ENCODE results near the gene BTBD18.
A peak's percentile ranks its signal among the peaks of the same experiment; 100 is the strongest.

The BTBD18 gene

DNA sequence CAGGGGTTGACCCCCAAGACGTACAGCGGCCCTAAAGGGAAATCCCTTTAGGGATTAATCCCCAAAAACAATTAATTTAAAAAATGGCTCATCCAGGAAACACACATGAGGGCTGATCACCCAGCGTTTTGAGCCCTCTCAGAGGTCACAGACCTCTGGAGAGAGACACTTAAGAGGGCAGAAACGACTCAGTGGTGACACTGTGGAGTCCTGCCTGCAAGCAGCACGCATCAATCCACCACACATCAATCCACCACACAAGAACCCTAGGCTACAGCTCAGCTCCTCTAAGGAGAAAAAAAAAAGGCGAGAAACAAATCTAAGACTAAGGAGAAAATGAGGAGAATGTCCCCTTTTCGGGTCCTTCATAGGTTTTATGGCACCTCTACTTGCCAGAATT, 22.8 kb downstream of the BTBD18 start:
- TF ChIP-seq POLR2AphosphoS5 (IDR thresholded peaks at IDR 0.05; ENCODE audit: low read depth, low read length) (no peak), FOXP2 (optimal IDR thresholded peaks at IDR 0.05; ENCODE audit: borderline replicate concordance, extremely low read depth, extremely low read length, insufficient read depth) (no peak), SIN3A (IDR thresholded peaks at IDR 0.05; ENCODE audit: borderline replicate concordance, insufficient read depth, low read length) (no peak), TAF1 (IDR thresholded peaks at IDR 0.05; ENCODE audit: borderline replicate concordance, insufficient read depth, low read length) (no peak)
- TF ChIP-seq, protein P1, sequence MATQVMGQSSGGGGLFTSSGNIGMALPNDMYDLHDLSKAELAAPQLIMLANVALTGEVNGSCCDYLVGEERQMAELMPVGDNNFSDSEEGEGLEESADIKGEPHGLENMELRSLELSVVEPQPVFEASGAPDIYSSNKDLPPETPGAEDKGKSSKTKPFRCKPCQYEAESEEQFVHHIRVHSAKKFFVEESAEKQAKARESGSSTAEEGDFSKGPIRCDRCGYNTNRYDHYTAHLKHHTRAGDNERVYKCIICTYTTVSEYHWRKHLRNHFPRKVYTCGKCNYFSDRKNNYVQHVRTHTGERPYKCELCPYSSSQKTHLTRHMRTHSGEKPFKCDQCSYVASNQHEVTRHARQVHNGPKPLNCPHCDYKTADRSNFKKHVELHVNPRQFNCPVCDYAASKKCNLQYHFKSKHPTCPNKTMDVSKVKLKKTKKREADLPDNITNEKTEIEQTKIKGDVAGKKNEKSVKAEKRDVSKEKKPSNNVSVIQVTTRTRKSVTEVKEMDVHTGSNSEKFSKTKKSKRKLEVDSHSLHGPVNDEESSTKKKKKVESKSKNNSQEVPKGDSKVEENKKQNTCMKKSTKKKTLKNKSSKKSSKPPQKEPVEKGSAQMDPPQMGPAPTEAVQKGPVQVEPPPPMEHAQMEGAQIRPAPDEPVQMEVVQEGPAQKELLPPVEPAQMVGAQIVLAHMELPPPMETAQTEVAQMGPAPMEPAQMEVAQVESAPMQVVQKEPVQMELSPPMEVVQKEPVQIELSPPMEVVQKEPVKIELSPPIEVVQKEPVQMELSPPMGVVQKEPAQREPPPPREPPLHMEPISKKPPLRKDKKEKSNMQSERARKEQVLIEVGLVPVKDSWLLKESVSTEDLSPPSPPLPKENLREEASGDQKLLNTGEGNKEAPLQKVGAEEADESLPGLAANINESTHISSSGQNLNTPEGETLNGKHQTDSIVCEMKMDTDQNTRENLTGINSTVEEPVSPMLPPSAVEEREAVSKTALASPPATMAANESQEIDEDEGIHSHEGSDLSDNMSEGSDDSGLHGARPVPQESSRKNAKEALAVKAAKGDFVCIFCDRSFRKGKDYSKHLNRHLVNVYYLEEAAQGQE (IDR thresholded peaks at IDR 0.05; ENCODE audit: insufficient read depth in 1 of 2, low read depth in 2 of 2, low read length in 2 of 2) = no peak

DNA sequence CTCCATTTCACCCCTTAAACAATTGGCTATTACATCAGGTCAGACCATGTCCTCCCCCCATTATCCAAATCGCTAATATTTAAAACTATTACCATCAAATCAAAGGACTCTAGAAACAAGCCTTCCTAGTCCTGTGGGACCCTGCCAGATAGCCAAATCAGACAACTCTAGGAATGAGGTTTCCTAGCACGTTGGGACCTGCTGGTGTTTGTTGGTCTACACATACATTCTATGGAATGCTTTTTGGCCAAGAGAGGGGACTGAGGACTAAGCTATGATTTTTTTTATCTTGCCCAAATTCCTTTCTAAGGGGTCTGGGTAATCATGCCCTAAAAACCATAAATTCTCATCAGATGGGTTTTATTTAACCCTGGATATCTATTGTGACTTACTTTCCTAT, 24.4 kb downstream of the BTBD18 start:
- no peak for TF ChIP-seq FOXP2 (optimal IDR thresholded peaks at IDR 0.05; ENCODE audit: borderline replicate concordance, extremely low read depth, extremely low read length, insufficient read depth)
- TF ChIP-seq TAF1 (IDR thresholded peaks at IDR 0.05; ENCODE audit: borderline replicate concordance, insufficient read depth, low read length) = no peak
- TF ChIP-seq, protein P1 (IDR thresholded peaks at IDR 0.05; ENCODE audit: insufficient read depth in 1 of 2, low read depth in 2 of 2, low read length in 2 of 2) = no peak
- TF ChIP-seq POLR2AphosphoS5 (IDR thresholded peaks at IDR 0.05; ENCODE audit: low read depth, low read length) = no peak
- TF ChIP-seq SIN3A (IDR thresholded peaks at IDR 0.05; ENCODE audit: borderline replicate concordance, insufficient read depth, low read length) = no peak

DNA sequence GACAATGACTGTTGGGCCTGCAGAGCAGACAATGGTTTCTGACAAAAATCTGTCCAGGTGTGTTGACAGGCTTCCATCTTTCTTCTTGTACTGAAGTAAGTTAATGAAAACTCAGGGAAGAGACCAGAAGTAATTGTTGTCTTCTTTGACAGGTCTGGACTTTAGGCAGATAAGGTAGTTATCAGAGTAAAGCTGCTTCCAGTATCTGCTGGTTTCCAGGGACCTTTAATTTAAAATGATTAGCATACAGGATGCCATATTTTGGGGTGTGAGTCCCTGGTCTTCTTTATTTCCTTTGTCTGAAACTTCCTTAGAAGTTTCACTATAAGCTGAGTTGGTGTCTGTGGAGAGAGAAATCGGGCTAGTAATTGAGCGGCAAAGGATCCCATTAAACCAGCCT, 37.8 kb downstream of the BTBD18 start:
- TF ChIP-seq POLR2AphosphoS5 (IDR thresholded peaks at IDR 0.05; ENCODE audit: low read depth, low read length) = no peak
- TF ChIP-seq, protein P1 (IDR thresholded peaks at IDR 0.05; ENCODE audit: insufficient read depth in 1 of 2, low read depth in 2 of 2, low read length in 2 of 2) = no peak
- no peak for TF ChIP-seq TAF1 (IDR thresholded peaks at IDR 0.05; ENCODE audit: borderline replicate concordance, insufficient read depth, low read length)
- no peak for TF ChIP-seq SIN3A (IDR thresholded peaks at IDR 0.05; ENCODE audit: borderline replicate concordance, insufficient read depth, low read length)
- TF ChIP-seq FOXP2 (optimal IDR thresholded peaks at IDR 0.05; ENCODE audit: borderline replicate concordance, extremely low read depth, extremely low read length, insufficient read depth) = no peak

DNA sequence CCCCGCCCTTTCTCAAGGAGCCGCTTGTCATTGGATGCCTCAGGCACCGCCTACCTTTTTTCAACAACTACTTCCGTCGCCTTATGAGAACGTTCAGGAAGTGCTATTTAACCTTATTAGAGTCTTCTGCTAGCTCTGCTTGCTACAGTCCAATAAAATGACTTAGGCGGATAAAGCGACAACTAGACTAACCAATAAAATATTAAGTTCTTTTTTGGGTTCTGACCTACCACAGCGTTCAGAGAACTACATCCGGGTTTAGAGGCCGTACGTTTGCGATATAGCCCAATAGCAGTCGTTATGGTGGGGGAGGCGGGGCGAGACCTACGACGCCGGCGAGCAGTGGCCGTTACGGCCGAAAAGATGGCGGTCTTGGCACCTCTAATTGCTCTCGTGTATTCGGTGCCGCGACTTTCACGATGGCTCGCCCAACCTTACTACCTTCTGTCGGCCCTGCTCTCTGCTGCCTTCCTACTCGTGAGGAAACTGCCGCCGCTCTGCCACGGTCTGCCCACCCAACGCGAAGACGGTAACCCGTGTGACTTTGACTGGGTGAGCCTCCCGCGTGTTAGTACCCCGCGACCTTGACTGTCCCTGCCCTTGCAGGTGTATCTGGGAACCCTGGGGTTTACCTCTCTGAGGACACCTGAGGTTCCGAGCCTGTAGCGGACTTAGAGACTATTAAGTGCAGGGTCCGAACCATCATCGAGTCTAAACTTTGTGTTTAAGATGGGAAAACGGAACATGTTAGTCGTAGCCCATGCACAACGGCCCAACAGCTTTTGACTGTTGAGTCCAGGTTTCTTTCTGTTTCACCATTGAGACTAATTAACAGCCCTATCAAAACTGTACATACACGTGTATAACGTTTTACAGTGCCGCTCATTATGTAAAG, 39.1 kb downstream of the BTBD18 start, which contains the start of gene TMX2:
Gene TMX2 (plus strand): TSS at position 338 of the 895 bp plus-strand sequence. CDS start 26 bp downstream, at position 364.
- TF ChIP-seq SIN3A (IDR thresholded peaks at IDR 0.05; ENCODE audit: borderline replicate concordance, insufficient read depth, low read length) (no peak), FOXP2 (optimal IDR thresholded peaks at IDR 0.05; ENCODE audit: borderline replicate concordance, extremely low read depth, extremely low read length, insufficient read depth) (no peak), TAF1 (IDR thresholded peaks at IDR 0.05; ENCODE audit: borderline replicate concordance, insufficient read depth, low read length) (peak; percentile 89; the same call in 1 of the 2 replicates), POLR2AphosphoS5 (IDR thresholded peaks at IDR 0.05; ENCODE audit: low read depth, low read length) (peak; percentile 48; the same call in 1 of the 2 replicates)
- TF ChIP-seq, protein P1 (IDR thresholded peaks at IDR 0.05; ENCODE audit: insufficient read depth in 1 of 2, low read depth in 2 of 2, low read length in 2 of 2) = no peak
